GM18511 (cell line): ENCODE results near the gene KLHL41.
"Not testable (repeated sequence)": the region's sequence is repeated elsewhere in the genome, so short reads cannot be mapped to it uniquely, and the experiment has no call there.

Experiments
- ATAC-seq: cut with Tn5 transposase; IDR thresholded peaks from one replicate; pipeline ENCODE4 v1.9.1; 2021; ENCODE audit warnings: mild to moderate bottlenecking, moderate library complexity; ENCODE audit not compliant: unreplicated experiment

KLHL41 gene

DNA sequence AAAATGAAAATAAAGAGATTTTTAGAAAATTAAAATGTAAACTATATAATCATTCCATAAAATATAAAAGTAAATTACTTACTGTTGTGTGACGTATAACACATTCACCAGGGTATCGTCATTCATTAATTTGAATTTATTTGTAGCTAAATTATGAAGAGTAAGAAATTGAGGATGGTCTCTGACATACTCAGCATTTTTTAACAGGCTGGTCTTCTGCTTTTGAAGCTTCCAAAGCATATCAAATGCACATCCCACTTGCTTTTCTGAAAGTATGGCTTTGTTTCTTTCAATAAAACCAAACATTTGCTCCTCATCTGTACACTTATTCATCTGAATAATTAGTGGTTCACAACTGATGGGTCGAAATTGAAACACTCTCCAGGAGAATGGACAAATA, 62.1 kb downstream of the KLHL41 start:
- no peak for ATAC-seq

DNA sequence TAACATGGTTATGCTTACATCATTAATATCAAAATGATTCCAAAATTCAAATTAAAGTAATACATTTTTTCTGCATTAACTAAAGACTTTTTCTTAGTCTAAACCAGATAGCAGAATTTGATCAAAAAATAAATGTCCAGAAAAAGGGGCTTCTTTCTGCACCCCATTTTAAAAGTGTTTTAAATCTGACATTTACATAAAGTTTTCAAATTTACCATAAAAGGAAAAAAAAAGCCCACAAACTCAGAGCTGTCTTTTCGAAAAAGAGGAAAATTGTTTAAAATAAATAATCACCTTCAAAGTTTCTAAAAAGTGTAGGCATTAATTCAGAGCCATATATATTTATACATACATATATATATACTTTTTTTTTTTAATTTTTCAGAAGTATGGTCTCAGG, 62.7 kb downstream of the KLHL41 start:
- no peak for ATAC-seq

- no peak for ATAC-seq
Observed at GRCh38 chr2:169572821-169573159, 63.3 kb downstream of the KLHL41 start.

DNA sequence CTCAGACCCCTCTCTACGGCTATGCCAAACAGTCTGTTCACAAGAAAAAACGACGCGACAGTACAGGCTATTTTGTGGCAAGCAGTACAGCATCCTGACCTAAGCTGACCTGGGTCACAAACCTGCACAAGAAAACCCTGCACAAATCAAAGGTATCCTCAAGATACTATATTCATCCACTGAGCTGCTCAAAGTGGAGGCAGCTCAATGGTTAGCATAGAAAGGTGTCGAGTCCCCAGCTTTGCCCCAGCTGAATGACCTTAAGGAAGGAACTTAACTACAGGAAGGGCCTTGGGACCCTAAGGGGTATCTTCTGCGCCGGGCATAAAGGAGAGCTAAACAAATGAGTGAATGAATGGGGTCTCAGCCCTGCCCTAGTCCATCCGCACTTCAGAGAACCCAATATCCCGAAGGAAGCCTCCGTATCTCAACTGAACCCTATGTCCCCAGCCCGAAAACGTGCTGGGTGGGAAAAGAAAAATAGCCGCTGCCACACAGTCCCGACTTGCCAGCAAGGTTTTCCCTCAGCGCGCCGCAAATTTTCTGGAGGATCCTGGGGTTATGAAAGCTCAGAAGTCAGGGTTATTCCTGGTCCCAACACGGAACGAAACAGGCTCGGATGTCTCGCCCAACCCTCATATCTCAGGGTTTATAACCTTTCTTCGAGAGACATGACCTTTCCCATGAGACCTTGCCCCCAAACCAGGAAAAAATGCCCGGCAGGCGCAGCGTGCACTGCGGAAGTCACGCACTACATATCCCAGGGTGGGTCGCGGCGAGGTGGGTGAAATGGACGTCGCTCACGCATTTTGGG, 63.9 kb downstream of the KLHL41 start, which contains the start of gene FASTKD1:
Gene FASTKD1, minus strand, starts transcription at position 706 of the 814 bp plus-strand sequence. CDS start 1,836 bp downstream, outside the sequence.
- ATAC-seq: peak; percentile 98

DNA sequence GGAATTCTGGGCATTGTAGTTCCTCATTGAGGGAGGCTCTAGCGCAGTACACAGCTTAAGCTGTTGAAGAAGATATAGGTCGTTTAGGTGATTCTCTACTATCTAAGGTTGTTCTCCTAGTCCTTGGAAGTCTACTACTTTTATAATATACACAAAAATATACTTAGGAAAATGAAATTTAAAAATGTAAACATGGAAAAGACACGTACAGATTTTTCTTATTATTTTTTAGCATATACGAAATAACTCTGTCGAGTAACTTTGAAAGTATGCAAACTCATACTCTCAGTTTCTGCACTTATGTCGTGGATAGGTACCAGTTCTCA, 64.4 kb downstream of the KLHL41 start:
- no peak for ATAC-seq

DNA sequence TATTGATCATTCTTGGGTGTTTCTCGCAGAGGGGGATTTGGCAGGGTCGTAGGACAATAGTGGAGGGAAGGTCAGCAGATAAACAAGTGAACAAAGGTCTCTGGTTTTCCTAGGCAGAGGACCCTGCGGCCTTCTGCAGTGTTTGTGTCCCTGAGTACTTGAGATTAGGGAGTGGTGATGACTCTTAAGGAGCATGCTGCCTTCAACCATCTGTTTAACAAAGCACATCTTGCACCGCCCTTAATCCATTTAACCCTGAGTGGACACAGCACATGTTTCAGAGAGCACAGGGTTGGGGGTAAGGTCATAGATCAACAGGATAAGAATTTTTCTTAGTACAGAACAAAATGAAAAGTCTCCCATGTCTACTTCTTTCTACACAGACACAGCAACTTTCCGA, 65.0 kb downstream of the KLHL41 start:
- not testable (repeated sequence) for ATAC-seq

DNA sequence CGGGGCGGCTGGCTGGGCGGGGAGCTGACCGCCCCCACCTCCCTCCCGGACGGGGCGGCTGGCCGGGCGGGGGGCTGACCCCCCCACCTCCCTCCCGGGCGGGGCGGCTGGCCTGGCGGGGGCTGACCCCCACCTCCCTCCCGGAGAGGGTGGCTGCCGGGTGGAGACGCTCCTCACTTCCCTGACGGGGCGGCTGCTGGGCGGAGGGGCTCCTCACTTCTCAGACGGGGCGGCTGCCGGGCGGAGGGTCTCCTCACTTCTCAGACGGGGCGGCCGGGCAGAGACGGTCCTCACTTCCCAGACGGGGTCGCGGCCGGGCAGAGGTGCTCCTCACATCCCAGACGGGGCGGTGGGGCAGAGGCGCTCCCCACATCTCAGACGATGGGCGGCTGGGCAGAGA, 65.8 kb downstream of the KLHL41 start:
- ATAC-seq: not testable (repeated sequence)
